Measurements from ENCODE around the gene NEMP1.

DNA sequence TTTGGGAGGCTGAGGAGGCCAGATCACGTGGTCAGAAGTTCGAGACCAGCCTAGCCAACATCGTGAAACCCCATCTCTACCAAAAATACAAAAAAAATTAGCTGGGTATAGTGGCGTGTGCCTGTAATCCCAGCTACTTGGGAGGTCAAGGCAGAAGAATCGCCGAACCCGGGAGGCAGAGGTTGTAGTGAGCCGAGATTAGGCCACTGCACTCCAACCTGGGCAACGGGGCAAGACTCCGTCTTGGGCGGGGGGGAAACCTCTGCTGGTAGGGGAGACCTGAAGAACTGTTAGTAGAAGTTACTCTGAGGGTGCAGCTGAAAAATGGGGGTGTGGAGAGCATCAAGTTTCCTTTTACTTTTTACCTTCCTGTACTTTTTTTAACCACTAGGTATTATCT, 47.5 kb upstream of the NEMP1 start:
- no peak for TF ChIP-seq FOXA1 (IDR thresholded peaks at IDR 0.05)
- TF ChIP-seq, protein P1, sequence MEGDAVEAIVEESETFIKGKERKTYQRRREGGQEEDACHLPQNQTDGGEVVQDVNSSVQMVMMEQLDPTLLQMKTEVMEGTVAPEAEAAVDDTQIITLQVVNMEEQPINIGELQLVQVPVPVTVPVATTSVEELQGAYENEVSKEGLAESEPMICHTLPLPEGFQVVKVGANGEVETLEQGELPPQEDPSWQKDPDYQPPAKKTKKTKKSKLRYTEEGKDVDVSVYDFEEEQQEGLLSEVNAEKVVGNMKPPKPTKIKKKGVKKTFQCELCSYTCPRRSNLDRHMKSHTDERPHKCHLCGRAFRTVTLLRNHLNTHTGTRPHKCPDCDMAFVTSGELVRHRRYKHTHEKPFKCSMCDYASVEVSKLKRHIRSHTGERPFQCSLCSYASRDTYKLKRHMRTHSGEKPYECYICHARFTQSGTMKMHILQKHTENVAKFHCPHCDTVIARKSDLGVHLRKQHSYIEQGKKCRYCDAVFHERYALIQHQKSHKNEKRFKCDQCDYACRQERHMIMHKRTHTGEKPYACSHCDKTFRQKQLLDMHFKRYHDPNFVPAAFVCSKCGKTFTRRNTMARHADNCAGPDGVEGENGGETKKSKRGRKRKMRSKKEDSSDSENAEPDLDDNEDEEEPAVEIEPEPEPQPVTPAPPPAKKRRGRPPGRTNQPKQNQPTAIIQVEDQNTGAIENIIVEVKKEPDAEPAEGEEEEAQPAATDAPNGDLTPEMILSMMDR (IDR thresholded peaks at IDR 0.05; ENCODE audit: low read depth, low read length, missing input control): no peak
- no peak for TF ChIP-seq RXRA (IDR thresholded peaks at IDR 0.05)
- no peak for TF ChIP-seq TAF1 (conservative IDR thresholded peaks at IDR 0.05)
- no peak for TF ChIP-seq JUND (IDR thresholded peaks at IDR 0.05)
- TF ChIP-seq, protein P2, sequence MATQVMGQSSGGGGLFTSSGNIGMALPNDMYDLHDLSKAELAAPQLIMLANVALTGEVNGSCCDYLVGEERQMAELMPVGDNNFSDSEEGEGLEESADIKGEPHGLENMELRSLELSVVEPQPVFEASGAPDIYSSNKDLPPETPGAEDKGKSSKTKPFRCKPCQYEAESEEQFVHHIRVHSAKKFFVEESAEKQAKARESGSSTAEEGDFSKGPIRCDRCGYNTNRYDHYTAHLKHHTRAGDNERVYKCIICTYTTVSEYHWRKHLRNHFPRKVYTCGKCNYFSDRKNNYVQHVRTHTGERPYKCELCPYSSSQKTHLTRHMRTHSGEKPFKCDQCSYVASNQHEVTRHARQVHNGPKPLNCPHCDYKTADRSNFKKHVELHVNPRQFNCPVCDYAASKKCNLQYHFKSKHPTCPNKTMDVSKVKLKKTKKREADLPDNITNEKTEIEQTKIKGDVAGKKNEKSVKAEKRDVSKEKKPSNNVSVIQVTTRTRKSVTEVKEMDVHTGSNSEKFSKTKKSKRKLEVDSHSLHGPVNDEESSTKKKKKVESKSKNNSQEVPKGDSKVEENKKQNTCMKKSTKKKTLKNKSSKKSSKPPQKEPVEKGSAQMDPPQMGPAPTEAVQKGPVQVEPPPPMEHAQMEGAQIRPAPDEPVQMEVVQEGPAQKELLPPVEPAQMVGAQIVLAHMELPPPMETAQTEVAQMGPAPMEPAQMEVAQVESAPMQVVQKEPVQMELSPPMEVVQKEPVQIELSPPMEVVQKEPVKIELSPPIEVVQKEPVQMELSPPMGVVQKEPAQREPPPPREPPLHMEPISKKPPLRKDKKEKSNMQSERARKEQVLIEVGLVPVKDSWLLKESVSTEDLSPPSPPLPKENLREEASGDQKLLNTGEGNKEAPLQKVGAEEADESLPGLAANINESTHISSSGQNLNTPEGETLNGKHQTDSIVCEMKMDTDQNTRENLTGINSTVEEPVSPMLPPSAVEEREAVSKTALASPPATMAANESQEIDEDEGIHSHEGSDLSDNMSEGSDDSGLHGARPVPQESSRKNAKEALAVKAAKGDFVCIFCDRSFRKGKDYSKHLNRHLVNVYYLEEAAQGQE (IDR thresholded peaks at IDR 0.05): no peak

All from liver (tissue), 3 donors.